OCI-LY1 (cell line): ENCODE results near the gene CNTN5.

Source experiments
- EZH2 ChIP-seq: fragments of 200-600 bp; sonication (generic), shearing (Covaris generic); IDR thresholded peaks from 2 replicates; pipeline ENCODE4 v1.8.0; 2017; ENCODE audit warnings: borderline replicate concordance, mixed run types, mild to moderate bottlenecking, antibody characterized with exemption, low read length, moderate library complexity, mixed read lengths
- TF ChIP-seq, protein P1 (sequence below): fragments of 200-600 bp; sonication (generic), shearing (Covaris generic); IDR thresholded peaks from 2 replicates; pipeline ENCODE4 v1.5.1; 2017; ENCODE audit warnings: mild to moderate bottlenecking, antibody characterized with exemption, low read length, moderate library complexity, mixed read lengths

GRCh38 chr11:99160447-99160846 is 139.7 kb downstream of the CNTN5 start:
- TF ChIP-seq, protein P1, sequence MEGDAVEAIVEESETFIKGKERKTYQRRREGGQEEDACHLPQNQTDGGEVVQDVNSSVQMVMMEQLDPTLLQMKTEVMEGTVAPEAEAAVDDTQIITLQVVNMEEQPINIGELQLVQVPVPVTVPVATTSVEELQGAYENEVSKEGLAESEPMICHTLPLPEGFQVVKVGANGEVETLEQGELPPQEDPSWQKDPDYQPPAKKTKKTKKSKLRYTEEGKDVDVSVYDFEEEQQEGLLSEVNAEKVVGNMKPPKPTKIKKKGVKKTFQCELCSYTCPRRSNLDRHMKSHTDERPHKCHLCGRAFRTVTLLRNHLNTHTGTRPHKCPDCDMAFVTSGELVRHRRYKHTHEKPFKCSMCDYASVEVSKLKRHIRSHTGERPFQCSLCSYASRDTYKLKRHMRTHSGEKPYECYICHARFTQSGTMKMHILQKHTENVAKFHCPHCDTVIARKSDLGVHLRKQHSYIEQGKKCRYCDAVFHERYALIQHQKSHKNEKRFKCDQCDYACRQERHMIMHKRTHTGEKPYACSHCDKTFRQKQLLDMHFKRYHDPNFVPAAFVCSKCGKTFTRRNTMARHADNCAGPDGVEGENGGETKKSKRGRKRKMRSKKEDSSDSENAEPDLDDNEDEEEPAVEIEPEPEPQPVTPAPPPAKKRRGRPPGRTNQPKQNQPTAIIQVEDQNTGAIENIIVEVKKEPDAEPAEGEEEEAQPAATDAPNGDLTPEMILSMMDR = no peak
- TF ChIP-seq EZH2 = no peak
